Stromal cell of bone marrow (primary cell): Measurements from ENCODE around the gene TTI1.

Experiments
- DNase-seq: peaks from one replicate; pipeline ENCODE4 v3.0.0-alpha.2; 2012; ENCODE audit warnings: low read depth

TTI1 gene

DNA sequence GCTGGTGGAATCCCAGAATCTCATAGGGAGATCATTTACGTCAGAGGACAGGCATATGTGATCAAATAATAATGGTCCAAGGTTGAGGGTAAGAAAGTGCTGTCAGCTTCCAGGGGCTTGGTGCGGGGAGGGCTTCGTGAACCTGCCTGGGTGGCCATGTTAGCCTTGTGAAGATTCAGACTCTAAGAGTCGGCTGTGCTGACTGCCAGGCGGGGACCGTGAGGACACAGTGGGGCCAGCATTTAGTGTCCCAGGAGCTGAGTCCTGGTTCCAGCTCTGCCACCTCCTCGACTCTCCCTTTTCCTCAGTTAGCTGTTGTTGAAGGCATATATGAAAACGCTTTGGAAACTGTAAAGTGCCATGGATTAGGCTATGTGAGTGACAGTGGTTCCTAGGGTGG lies 96.8 kb downstream of the TTI1 start:
- DNase-seq: no peak

DNA sequence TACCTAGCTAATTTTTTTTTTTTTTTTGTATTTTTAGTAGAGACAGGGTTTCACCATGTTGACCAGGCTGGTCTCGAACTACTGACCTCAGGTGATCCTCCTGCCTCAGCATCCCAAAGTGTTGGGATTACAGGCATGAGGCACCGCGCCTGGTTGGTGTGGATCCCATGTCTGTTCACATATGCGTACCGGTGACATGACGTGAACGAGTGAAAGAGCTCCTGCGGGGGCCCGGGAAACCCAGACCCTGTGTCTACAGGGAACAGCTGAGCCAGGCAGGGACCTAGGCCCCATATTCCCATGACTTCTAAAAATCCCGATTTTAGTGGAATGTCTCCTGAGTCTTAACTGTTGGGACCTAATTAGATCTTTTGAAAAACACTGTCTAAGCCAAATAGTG lies 97.2 kb downstream of the TTI1 start:
- no peak for DNase-seq

DNA sequence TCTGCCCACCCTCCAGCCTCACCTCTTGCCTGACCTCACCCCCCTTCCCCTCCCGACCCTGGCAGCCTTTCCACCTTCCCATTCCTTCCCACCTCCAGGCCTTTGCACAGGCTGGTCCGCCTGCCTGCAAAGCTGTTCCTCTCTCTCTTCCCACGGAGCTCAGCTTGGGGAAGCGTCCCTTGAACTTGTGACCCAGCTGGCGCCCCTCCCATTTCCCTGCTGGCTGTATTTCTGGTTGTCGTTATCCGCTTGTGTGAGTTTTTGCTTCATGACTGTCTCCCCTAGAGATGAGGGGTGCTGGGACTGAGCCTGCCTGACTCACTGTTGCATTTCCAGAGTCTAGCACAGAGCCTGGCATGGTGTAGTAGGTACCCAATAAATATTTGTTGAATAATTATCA lies 97.8 kb downstream of the TTI1 start:
- no peak for DNase-seq

DNA sequence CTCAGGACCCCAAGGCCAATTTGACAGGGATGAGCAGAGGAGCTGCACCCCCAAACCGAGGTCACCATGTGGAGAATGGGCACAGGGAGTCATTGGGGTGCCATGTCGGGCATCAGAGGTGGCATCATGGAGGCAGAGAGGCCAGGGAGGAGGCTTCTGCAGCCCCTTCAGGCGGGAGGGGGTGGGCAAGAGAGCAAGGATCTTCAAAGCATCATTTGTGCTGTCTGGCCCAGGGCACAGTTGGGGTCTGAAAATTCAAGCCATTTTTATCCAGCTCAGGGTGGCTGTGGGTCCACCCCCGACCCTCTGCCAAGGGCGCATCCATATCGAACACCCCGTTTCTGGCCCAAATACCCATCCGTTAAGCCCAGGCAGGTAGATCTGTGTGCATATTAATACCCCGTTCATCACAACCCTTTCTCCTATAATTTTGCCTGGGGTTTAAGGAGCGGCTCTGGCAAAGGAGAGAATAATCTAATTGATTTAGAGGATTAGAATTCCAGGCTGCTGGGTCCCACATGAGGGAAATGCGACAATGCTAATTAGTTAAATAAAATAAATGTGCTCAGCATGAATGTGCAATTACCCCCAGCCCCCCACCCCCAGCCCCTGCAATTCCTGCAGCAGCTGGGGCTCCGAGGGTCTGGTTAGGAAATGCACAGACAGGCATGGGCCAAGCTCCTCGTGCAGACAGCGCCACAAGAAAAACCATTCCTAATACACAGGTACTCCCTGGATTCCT lies 98.5 kb downstream of the TTI1 start:
- DNase-seq: no peak

DNA sequence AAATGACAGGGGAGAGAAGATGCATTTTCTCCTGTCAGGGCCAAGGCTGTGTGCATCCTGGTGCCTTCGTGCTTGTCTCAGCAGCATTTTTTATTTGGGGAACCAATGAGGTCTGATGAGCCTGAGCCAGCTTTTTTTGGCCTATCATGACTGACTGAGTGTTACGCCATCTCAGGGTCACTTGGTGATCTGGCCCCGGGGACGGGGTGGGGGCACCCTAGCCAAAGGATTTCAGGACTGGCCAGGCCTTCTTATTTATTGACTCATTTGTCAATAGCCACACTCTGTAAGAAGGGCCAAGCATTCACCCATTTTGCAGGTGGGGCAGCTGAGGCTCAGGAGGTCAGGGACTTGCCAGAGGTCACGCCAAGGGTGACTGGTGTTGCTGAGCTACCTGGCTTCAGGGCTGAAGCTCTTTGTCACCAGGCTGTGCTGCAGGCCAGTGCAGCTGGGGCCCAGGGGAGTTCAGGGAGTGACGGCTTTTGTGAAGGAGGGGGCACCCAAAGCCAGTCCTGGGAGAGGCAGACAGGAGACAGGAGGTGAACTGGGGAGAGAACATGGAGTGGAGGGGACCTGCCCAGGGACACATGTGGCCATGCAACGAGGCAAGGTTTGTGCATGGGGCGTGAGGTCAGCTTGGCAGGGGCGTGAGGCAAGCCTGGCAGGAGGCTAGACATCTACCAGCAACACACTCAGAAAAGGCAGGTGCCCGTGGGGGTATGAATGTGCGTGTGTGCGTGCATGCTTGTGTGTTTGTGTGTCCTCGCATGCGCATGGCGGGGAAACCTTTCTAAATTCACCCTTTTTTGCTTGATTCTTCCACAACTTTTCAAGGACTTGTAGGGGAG lies 99.2 kb downstream of the TTI1 start:
- DNase-seq: no peak
